ENCODE data around the gene SMAD5. TPM values are rescaled to one million over a fixed set of nuclear protein-coding genes. Genes with fewer than 3 reads are reported as not detected.
A peak's percentile ranks its signal among the peaks of the same experiment; 100 is the strongest.

SMAD5 gene
- total and polyA plus RNA-seq, 2 of the 4 experiments (the other 2 are of a cell fraction), result 37.4 to 101 TPM

GRCh38 chr5:136108180-136108611 lies 24.4 kb upstream of the SMAD5 start:
- Histone ChIP-seq H3K27me3 (ENCODE audit: control insufficient read depth, insufficient read depth, low read length) (peaks cover 24% of the 10 kb centered on the region), H2BK20ac (ENCODE audit: low read depth, low read length) (0 out of 2 replicates have a peak overlapping the region, but pooled peaks have one; percentile 5), H3K4ac (ENCODE audit: low read depth, low read length) (no peak overlapping the region), H3K4me2 (ENCODE audit: low read depth, low read length) (no peak overlapping the region), H2BK15ac (ENCODE audit: low read depth, low read length) (no peak overlapping the region), H3K23ac (ENCODE audit: low read depth, low read length) (no peak overlapping the region), H3K9me3 (ENCODE audit: control insufficient read depth, insufficient read depth, low read length) (no peaks in the 10 kb centered on the region), H3K9ac (ENCODE audit: low read depth, low read length) (no peak overlapping the region), H3K36me3 (ENCODE audit: control insufficient read depth, insufficient read depth, low read length) (no peaks in the 10 kb centered on the region), H2BK5ac (ENCODE audit: low read depth, low read length, poor library complexity, severe bottlenecking) (no peak overlapping the region), H2AK9ac (replicated peaks; ENCODE audit: low read depth, low read length, poor library complexity) (no peak overlapping the region), H3K27ac (ENCODE audit: insufficient read depth, low read length) (no peak overlapping the region), H3K4me1 (ENCODE audit: control insufficient read depth, insufficient read depth, low read length) (no peaks in the 10 kb centered on the region), H3K56ac (ENCODE audit: extremely low read depth, insufficient read depth, low read length) (no peak overlapping the region), H4K91ac (ENCODE audit: insufficient read depth, low read depth, low read length) (no peak overlapping the region), H4K20me1 (ENCODE audit: insufficient read depth, low read length) (no peaks in the 10 kb centered on the region), H2BK120ac (ENCODE audit: low read depth, low read length) (peak overlapping the region; percentile 54; the same call in 1 of the 2 replicates), H2AFZ (replicated peaks; ENCODE audit: low read length, poor library complexity) (no peak overlapping the region), H3K4me3 (ENCODE audit: insufficient read depth, low read depth, low read length) (no peak overlapping the region), H3K18ac (ENCODE audit: low read depth, low read length) (peak overlapping the region; percentile 28; the same call in 1 of the 2 replicates), H2AK5ac (ENCODE audit: low read depth, low read length) (no peak overlapping the region), H4K5ac (ENCODE audit: low read depth, low read length) (no peak overlapping the region), H3K9me1 (ENCODE audit: insufficient read depth, low read length) (no peaks in the 10 kb centered on the region; the same call in 1 of the 2 replicates), H3K14ac (replicated peaks; ENCODE audit: low read depth, low read length) (no peak overlapping the region), H3K79me1 (ENCODE audit: low read depth in 1 of 2, low read length in 2 of 2) (no peaks in the 10 kb centered on the region), H4K8ac (ENCODE audit: low read depth in 2 of 2, low read length in 2 of 2) (no peak overlapping the region)
- intact Hi-C loops (cut with micrococcal nuclease) (no loop called here), dilution Hi-C loops (cut with HindIII; ENCODE audit: low sequenced_read_pairs, unreplicated experiment) (no loop called here), in situ Hi-C loops (cut with MboI; ENCODE audit: low sequenced_read_pairs) (loop anchor here (25.0 kb wide), 1 partner anchor 446 kb away; no protein-coding TSS in a partner anchor)
- TF ChIP-seq MAZ (IDR thresholded peaks at IDR 0.05; ENCODE audit: borderline replicate concordance, low read depth, low read length), result no peak
- TF ChIP-seq, protein P1, sequence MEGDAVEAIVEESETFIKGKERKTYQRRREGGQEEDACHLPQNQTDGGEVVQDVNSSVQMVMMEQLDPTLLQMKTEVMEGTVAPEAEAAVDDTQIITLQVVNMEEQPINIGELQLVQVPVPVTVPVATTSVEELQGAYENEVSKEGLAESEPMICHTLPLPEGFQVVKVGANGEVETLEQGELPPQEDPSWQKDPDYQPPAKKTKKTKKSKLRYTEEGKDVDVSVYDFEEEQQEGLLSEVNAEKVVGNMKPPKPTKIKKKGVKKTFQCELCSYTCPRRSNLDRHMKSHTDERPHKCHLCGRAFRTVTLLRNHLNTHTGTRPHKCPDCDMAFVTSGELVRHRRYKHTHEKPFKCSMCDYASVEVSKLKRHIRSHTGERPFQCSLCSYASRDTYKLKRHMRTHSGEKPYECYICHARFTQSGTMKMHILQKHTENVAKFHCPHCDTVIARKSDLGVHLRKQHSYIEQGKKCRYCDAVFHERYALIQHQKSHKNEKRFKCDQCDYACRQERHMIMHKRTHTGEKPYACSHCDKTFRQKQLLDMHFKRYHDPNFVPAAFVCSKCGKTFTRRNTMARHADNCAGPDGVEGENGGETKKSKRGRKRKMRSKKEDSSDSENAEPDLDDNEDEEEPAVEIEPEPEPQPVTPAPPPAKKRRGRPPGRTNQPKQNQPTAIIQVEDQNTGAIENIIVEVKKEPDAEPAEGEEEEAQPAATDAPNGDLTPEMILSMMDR (conservative IDR thresholded peaks at IDR 0.05; ENCODE audit: low read depth, low read length), result no peak
- no peak for TF ChIP-seq MAFK (IDR thresholded peaks at IDR 0.05; ENCODE audit: low read depth, low read length)
- no peak for TF ChIP-seq RCOR1 (IDR thresholded peaks at IDR 0.05; ENCODE audit: insufficient replicate concordance, low read length)
- no peak for TF ChIP-seq MXI1 (IDR thresholded peaks at IDR 0.05; ENCODE audit: borderline replicate concordance, low read depth, low read length)
- no peak for TF ChIP-seq SMC3 (IDR thresholded peaks at IDR 0.05; ENCODE audit: low read depth, low read length)
- no peak for TF ChIP-seq ELK1 (IDR thresholded peaks at IDR 0.05; ENCODE audit: borderline replicate concordance, low read depth, low read length)
- TF ChIP-seq BHLHE40 (IDR thresholded peaks at IDR 0.05; ENCODE audit: low read depth, low read length), result no peak
- TF ChIP-seq NFE2L2 (IDR thresholded peaks at IDR 0.05; ENCODE audit: low read depth, low read length), result no peak
- no peak for TF ChIP-seq POLR2A (IDR thresholded peaks at IDR 0.05; ENCODE audit: low read depth, low read length)
- TF ChIP-seq RAD21 (IDR thresholded peaks at IDR 0.05; ENCODE audit: low read length), result no peak
- TF ChIP-seq CEBPB (IDR thresholded peaks at IDR 0.05; ENCODE audit: low read depth, low read length), result no peak
- TF ChIP-seq, protein P2, sequence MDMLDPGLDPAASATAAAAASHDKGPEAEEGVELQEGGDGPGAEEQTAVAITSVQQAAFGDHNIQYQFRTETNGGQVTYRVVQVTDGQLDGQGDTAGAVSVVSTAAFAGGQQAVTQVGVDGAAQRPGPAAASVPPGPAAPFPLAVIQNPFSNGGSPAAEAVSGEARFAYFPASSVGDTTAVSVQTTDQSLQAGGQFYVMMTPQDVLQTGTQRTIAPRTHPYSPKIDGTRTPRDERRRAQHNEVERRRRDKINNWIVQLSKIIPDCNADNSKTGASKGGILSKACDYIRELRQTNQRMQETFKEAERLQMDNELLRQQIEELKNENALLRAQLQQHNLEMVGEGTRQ (IDR thresholded peaks at IDR 0.05; ENCODE audit: low read depth, low read length), result no peak
- no peak for TF ChIP-seq RFX5 (IDR thresholded peaks at IDR 0.05; ENCODE audit: low read depth, low read length)
- no peak for TF ChIP-seq FOS (IDR thresholded peaks at IDR 0.05; ENCODE audit: low read depth, low read length)
- no peak for TF ChIP-seq CHD1 (IDR thresholded peaks at IDR 0.05; ENCODE audit: low read depth, low read length)
- ChIA-PET POLR2A (ENCODE audit: unreplicated experiment) (no interaction called here), CTCF (no interaction called here)
- no TSS peak for BruUV-seq (replicated peaks)
- DNase-seq (no peak), ATAC-seq (ENCODE audit: low read depth) (no peak; the same call in 1 of the 2 replicates)
- no CpG with 5 or more reads among the region's 2 CpGs for WGBS, 2 experiments (ENCODE audit: extremely low coverage in 2 of 2, insufficient read length in 1 of 2)
